Endothelial cell of umbilical vein (primary cell): Measurements from ENCODE around the gene UBE2I.

Experiments used
- CTCF ChIP-seq, 2 donors: IDR thresholded peaks; 1 replicate in 1 of 2; 2 replicates in 1 of 2; pipeline ENCODE4 v1.5.1; 2011; ENCODE audit warnings: low read length in 2 of 2, mild to moderate bottlenecking in 2 of 2, moderate library complexity in 2 of 2, control low read depth in 1 of 2, inconsistent platforms in 1 of 2, low read depth in 1 of 2; ENCODE audit not compliant: insufficient read depth in 1 of 2; ENCODE audit errors: extremely low read depth in 1 of 2
- EZH2 ChIP-seq: IDR thresholded peaks from 2 replicates; pipeline ENCODE4 v1.6.1; 2012; ENCODE audit warnings: borderline replicate concordance, low read depth, mild to moderate bottlenecking, moderate library complexity, low read length, inconsistent platforms; ENCODE audit not compliant: severe bottlenecking
- POLR2A ChIP-seq: IDR thresholded peaks from 2 replicates; pipeline ENCODE4 v1.6.1; 2012; ENCODE audit warnings: low read depth, mild to moderate bottlenecking, control low read depth, low read length
- POLR2AphosphoS5 ChIP-seq: IDR thresholded peaks from 2 replicates; pipeline ENCODE4 v1.6.1; 2012; ENCODE audit warnings: low read depth, mild to moderate bottlenecking, control low read depth, low read length, moderate library complexity; ENCODE audit not compliant: insufficient read depth

DNA sequence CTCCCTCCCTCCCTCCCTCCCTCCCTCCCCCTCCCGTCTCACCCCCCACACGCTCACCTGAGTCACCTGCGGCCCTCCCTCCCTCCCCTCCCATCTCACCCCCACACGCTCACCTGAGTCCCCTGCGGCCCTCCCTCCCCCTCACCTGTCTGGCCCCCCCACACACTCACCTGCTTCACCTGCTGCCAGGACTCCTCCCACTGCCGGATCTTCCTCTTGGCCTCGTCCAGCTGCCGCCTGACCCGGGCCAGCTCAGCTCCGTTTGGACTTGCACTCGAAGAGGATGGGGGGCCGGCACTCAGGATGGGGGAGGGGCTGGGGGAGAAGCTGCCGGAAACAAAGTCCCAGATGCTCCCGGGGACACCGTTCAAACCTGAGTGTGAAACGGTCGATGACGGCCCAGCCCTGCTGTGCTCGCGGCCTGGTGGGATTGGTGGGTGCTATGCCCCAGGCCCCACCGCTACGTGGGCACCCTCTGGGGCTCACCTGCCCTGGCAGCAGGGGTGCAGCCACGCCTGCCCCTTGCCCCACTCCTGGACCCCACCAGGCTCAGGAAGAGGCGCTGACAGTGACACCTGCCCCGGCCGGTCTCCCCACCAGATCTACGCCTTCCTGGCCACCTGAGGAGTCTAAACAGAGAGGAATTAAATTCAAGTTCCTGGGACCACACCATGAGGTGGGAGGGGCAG, 58.2 kb downstream of the UBE2I start:
- TF ChIP-seq CTCF (IDR thresholded peaks at IDR 0.05; ENCODE audit: extremely low read depth in 1 of 2, insufficient read depth in 1 of 2, low read depth in 1 of 2, low read length in 2 of 2) (no peak), POLR2A (no peak), EZH2 (no peak), POLR2AphosphoS5 (no peak)
